HEK293T (cell line): ENCODE data around the gene LMCD1.

Source experiments
- CTBP1 ChIP-seq: fragments of 450-650 bp; IDR thresholded peaks from 2 replicates; pipeline ENCODE4 v1.6.1; 2016; ENCODE audit warnings: borderline replicate concordance
- ELF4 ChIP-seq: fragments of 450-650 bp; IDR thresholded peaks from 2 replicates; pipeline ENCODE4 v1.6.1; 2017; ENCODE audit warnings: antibody characterized with exemption
- FOXA1 ChIP-seq: fragments of 450-650 bp; IDR thresholded peaks from 2 replicates; pipeline ENCODE4 v1.6.1; 2016; ENCODE audit warnings: mild to moderate bottlenecking
- FOXK2 ChIP-seq: fragments of 450-650 bp; IDR thresholded peaks from 2 replicates; pipeline ENCODE4 v1.6.1; 2016; ENCODE audit warnings: mild to moderate bottlenecking
- FOXM1 ChIP-seq: fragments of 450-650 bp; IDR thresholded peaks from 2 replicates; pipeline ENCODE4 v1.6.1; 2017; ENCODE audit warnings: mild to moderate bottlenecking, borderline replicate concordance
- HDGF ChIP-seq: fragments of 450-650 bp; IDR thresholded peaks from 2 replicates; pipeline ENCODE4 v1.6.1; 2017; ENCODE audit warnings: antibody characterized with exemption, borderline replicate concordance
- LEF1 ChIP-seq: fragments of 450-650 bp; IDR thresholded peaks from 2 replicates; pipeline ENCODE4 v1.6.1; 2017; ENCODE audit warnings: mild to moderate bottlenecking, borderline replicate concordance
- NFRKB ChIP-seq: fragments of 450-650 bp; IDR thresholded peaks from 2 replicates; pipeline ENCODE4 v1.6.1; 2016; ENCODE audit warnings: mild to moderate bottlenecking, moderate library complexity
- SP1 ChIP-seq: fragments of 450-650 bp; IDR thresholded peaks from 2 replicates; pipeline ENCODE4 v1.6.1; 2017
- SUZ12 ChIP-seq: fragments of 450-650 bp; IDR thresholded peaks from 2 replicates; pipeline ENCODE4 v1.6.1; 2016; ENCODE audit warnings: mild to moderate bottlenecking
- TARDBP ChIP-seq: fragments of 450-650 bp; IDR thresholded peaks from 2 replicates; pipeline ENCODE4 v1.6.1; 2016
- ZNF384 ChIP-seq: fragments of 450-650 bp; IDR thresholded peaks from 2 replicates; pipeline ENCODE4 v1.6.1; 2016

- TF ChIP-seq HDGF = no peak
- TF ChIP-seq ELF4 = no peak
- TF ChIP-seq CTBP1 = no peak
- no peak for TF ChIP-seq FOXM1
- TF ChIP-seq SUZ12 = no peak
- TF ChIP-seq TARDBP = no peak
- no peak for TF ChIP-seq FOXK2
- no peak for TF ChIP-seq ZNF384
- no peak for TF ChIP-seq LEF1
- no peak for TF ChIP-seq SP1
- no peak for TF ChIP-seq NFRKB
- no peak for TF ChIP-seq FOXA1
Measured at GRCh38 chr3:8621872-8622271, 120.2 kb downstream of the LMCD1 start.
